ENCODE data around the gene PTGES2. TPM values are rescaled to one million over a fixed set of nuclear protein-coding genes. Genes with fewer than 3 reads are reported as not detected.

The PTGES2 gene
- total and polyA plus RNA-seq, 9 of the 15 experiments (the other 6 are each of a cell fraction or from before 2014, with no cell fraction given) = 2.4 to 196 (median 90.1) TPM

- TF ChIP-seq BCLAF1 (IDR thresholded peaks at IDR 0.05; ENCODE audit: borderline replicate concordance in 1 of 2, control insufficient read depth in 1 of 2, low read depth in 2 of 2, low read length in 1 of 2) (no peak), RBM25 (IDR thresholded peaks at IDR 0.05; ENCODE audit: low read depth, low read length, severe bottlenecking) (no peak), GTF2B (IDR thresholded peaks at IDR 0.05; ENCODE audit: extremely low read depth, insufficient read length) (no peak), CHD2 (IDR thresholded peaks at IDR 0.05; ENCODE audit: low read depth, low read length) (no peak), ZNF507 (tag; conservative IDR thresholded peaks at IDR 0.05) (no peak), ZNF175 (CRISPR knock-in tag; IDR thresholded peaks at IDR 0.05; ENCODE audit: low read depth) (0 out of 2 replicates have a peak, but pooled peaks have one; percentile 54), STAT5B (CRISPR knock-in tag; IDR thresholded peaks at IDR 0.05) (no peak), TAF1 (IDR thresholded peaks at IDR 0.05; ENCODE audit: control insufficient read depth, extremely low read depth, insufficient read depth, low read length, severe bottlenecking) (peak; percentile 45), ZBTB33 (CRISPR knock-in tag; IDR thresholded peaks at IDR 0.05) (no peak)
Observed at GRCh38 chr9:128098297-128099230, 29.0 kb downstream of the PTGES2 start (continued).
